Karpas-422 (cell line): ENCODE results near the gene TBX10. TPM values are rescaled to one million over a fixed set of nuclear protein-coding genes. Genes with fewer than 3 reads are reported as not detected.
"Not testable (repeated sequence)": the region's sequence is repeated elsewhere in the genome, so short reads cannot be mapped to it uniquely, and the experiment has no call there.

ENCODE experiments used
- DNase-seq: peaks from one replicate; pipeline ENCODE4 v3.0.0-alpha.2; 2015
- H2AFZ ChIP-seq: fragments of 200-600 bp; sonication (generic); 2 replicates; pipeline ENCODE4 v1.6.1; 2014; ENCODE audit warnings: antibody characterized with exemption, low read length, mixed read lengths
- H3K27ac ChIP-seq: fragments of 200-600 bp; sonication (generic); 2 replicates; pipeline ENCODE4 v1.5.1; 2014; ENCODE audit warnings: mild to moderate bottlenecking, low read length, moderate library complexity
- H3K27me3 ChIP-seq: fragments of 200-600 bp; sonication (generic); 2 replicates; pipeline ENCODE4 v1.6.1; 2014; ENCODE audit warnings: low read length, mixed read lengths
- H3K36me3 ChIP-seq: fragments of 200-600 bp; sonication (generic); 2 replicates; pipeline ENCODE4 v1.6.1; 2014; ENCODE audit warnings: low read length, mixed read lengths; ENCODE audit not compliant: insufficient read depth
- H3K4me1 ChIP-seq: fragments of 200-600 bp; sonication (generic); 2 replicates; pipeline ENCODE4 v1.6.1; 2014; ENCODE audit warnings: mild to moderate bottlenecking, low read length, mixed read lengths
- H3K4me2 ChIP-seq: fragments of 200-600 bp; sonication (generic); 2 replicates; pipeline ENCODE4 v1.6.1; 2014; ENCODE audit warnings: low read length, low read depth, mild to moderate bottlenecking; ENCODE audit not compliant: poor library complexity, severe bottlenecking
- H3K4me3 ChIP-seq: fragments of 200-600 bp; sonication (generic); 2 replicates; pipeline ENCODE4 v1.5.1; 2014; ENCODE audit warnings: mild to moderate bottlenecking, antibody characterized with exemption, low read length, mixed read lengths
- H3K79me2 ChIP-seq: fragments of 200-600 bp; sonication (generic); 2 replicates; pipeline ENCODE4 v1.6.1; 2014; ENCODE audit warnings: mild to moderate bottlenecking, low read length, mixed read lengths
- H3K9ac ChIP-seq: fragments of 200-600 bp; sonication (generic); 2 replicates; pipeline ENCODE4 v1.6.0; 2014; ENCODE audit warnings: low read length
- H3K9me2 ChIP-seq: fragments of 200-600 bp; sonication (generic), shearing (Covaris generic); replicated peaks from 2 replicates; pipeline ENCODE4 v1.6.0; 2014; ENCODE audit warnings: mild to moderate bottlenecking, low read length, moderate library complexity; ENCODE audit not compliant: insufficient read depth
- H3K9me3 ChIP-seq: fragments of 300-700, 200-600 bp; sonication (generic); 2 replicates; pipeline ENCODE4 v1.6.1; 2014; ENCODE audit warnings: low read length, mixed read lengths
- H4K20me1 ChIP-seq: fragments of 200-600 bp; sonication (generic); 2 replicates; pipeline ENCODE4 v1.6.1; 2014; ENCODE audit warnings: mild to moderate bottlenecking, antibody characterized with exemption, low read length, low read depth; ENCODE audit not compliant: insufficient read depth
- total RNA-seq: library from RNA; depleted of rRNA; stranded (reverse); fragments of >200 nt; shearing (Covaris generic); gene quantifications from 2 replicates; pipeline ENCODE4 v1.2.3, GENCODE V29; 2014; ENCODE audit warnings: low replicate concordance

The TBX10 gene
- total RNA-seq, 1 experiment from 2014 or later: not detected

DNA sequence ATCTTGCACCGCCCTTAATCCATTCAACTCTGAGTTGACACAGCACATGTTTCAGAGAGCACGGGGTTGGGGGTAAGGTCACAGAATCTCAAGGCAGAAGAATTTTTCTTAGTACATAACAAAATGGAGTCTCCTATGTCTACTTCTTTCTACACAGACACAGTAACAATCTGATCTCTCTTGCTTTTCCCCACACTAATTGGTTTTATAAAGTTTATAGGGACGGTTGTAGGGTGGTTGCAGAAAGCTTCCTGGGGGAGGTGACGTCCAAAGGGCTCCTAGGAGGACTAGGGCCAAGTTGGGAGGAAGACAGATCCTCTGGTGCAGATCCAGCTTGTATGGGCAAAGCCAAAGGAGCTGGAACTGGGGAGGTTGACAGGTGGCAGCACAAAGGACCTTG, 35.4 kb downstream of the TBX10 start:
- not testable (repeated sequence) for H3K4me2 ChIP-seq, H3K9me3 ChIP-seq, H3K9ac ChIP-seq, H3K36me3 ChIP-seq, DNase-seq, H3K27me3 ChIP-seq, H3K9me2 ChIP-seq, H3K4me3 ChIP-seq, H4K20me1 ChIP-seq, H3K27ac ChIP-seq, H2AFZ ChIP-seq
- H3K4me1 ChIP-seq: peaks cover 48% of the 10 kb centered on the region
- peaks cover 18% of the 10 kb centered on the region for H3K79me2 ChIP-seq

DNA sequence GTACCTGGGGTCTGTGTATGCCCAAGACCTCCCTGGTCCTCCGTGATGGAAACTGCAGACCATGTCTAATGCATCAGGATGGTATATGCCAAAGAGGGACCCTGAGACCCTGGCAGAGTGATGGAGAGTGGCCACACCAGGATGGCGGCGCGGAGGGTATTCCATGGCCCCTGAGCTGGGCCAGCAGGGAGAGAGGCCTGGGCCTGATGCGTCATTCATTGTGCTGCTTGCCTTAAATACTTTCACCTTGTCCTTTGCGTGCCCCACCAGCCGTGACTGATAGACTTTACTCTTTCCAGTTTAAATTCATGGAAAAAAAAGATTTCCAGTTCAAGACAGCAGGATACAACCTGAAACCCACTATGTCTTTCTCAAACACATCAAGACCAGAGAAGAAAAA, 38.5 kb downstream of the TBX10 start:
- Histone ChIP-seq H3K36me3 (no peaks in the 10 kb centered on the region), H3K9me3 (no peaks in the 10 kb centered on the region), H3K9ac (peak overlapping the region; percentile 59), H3K27me3 (no peaks in the 10 kb centered on the region), H2AFZ (peak overlapping the region; percentile 66; the same call in 1 of the 2 replicates), H3K9me2 (no peaks in the 10 kb centered on the region), H3K79me2 (no peaks in the 10 kb centered on the region), H3K4me3 (peak overlapping the region; percentile 59), H3K4me2 (peak overlapping the region; percentile 86), H4K20me1 (no peaks in the 10 kb centered on the region), H3K4me1 (peaks cover 32% of the 10 kb centered on the region), H3K27ac (peak overlapping the region; percentile 87)
- no peak for DNase-seq

DNA sequence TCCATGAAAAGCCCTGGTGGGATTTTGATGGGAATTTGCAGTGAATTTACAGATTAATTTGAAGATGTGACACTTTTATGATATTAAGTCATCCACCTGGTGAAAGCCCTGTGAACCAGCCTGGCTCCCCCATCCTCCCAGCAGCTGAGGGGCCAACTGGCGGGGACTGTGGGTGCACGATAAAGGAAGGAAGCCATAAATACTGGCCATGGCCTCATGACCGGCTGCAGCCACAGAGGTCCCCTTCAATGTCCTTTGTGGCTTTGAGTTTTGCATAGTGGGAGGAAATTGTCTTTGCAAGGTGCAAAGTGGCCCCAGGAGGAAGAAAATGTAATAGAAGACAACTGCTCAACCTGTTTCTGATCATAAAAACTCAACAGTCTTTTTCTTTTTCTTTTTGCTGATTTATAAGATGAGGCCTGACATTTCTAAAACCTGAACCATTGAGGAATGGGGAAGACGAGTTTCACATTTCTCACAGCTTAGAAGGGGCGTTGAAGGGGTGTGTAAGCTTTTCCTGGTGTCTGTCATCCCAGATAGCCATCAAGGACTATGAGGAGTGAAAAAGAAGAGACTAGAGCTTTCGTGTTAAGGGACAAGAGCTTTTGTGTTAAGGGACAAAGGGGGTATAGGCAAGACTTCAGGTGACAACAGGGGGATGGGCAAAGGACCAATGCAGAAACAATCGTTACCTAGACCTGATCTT, 39.1 kb downstream of the TBX10 start:
- DNase-seq: peak; percentile 80
- Histone ChIP-seq H3K9me2 (no peaks in the 10 kb centered on the region), H3K4me1 (peaks cover 28% of the 10 kb centered on the region), H2AFZ (peak overlapping the region; percentile 66; the same call in 1 of the 2 replicates), H3K9ac (peak overlapping the region; percentile 59), H3K27ac (peak overlapping the region; percentile 87), H3K27me3 (no peaks in the 10 kb centered on the region), H3K4me2 (peak overlapping the region; percentile 86), H3K4me3 (peak overlapping the region; percentile 59), H3K36me3 (no peaks in the 10 kb centered on the region), H4K20me1 (no peaks in the 10 kb centered on the region), H3K79me2 (no peaks in the 10 kb centered on the region), H3K9me3 (no peaks in the 10 kb centered on the region)

DNA sequence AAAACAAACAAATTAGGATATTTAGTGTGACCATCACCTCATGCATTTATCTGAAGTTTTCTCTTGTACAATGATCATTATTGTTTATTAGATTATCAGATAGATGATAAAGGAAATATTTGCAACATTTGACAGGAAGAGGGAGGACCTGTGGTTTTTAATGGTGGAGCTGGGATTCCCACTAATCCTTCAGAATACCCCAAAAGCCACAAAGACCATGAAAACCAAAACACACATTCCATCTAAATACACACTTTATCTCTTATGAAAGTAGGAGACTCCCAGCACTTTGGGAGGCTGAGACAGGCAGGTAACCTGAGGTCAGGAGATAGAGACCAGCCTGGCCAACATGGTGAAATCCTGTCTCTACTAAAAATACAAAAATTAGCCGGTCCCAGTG, 40.4 kb downstream of the TBX10 start:
- Histone ChIP-seq H2AFZ (no peak overlapping the region), H3K9me3 (no peaks in the 10 kb centered on the region), H3K36me3 (no peaks in the 10 kb centered on the region), H4K20me1 (no peaks in the 10 kb centered on the region), H3K4me1 (peaks cover 32% of the 10 kb centered on the region), H3K79me2 (no peaks in the 10 kb centered on the region), H3K27ac (no peak overlapping the region), H3K4me3 (no peak overlapping the region), H3K9me2 (no peaks in the 10 kb centered on the region), H3K27me3 (no peaks in the 10 kb centered on the region), H3K9ac (no peak overlapping the region), H3K4me2 (no peak overlapping the region)
- no peak for DNase-seq

DNA sequence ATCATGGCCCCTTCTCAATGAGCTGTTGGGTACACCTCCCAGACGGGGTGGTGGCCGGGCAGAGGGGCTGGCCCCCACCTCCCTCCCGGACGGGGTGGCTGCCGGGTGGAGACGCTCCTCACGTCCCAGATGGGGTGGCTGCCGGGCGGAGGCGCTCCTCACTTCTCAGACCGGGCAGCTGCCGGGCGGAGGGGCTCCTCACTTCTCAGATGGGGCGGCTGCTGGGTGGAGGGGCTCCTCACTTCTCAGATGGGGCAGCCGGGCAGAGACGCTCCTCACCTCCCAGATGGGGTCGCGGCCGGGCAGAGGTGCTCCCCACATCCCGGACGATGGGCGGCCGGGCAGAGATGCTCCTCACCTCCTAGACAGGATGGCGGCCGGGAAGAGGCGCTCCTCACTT, 41.6 kb downstream of the TBX10 start:
- H3K4me1 ChIP-seq: peaks cover 35% of the 10 kb centered on the region
- not testable (repeated sequence) for DNase-seq, H3K36me3 ChIP-seq, H3K79me2 ChIP-seq, H4K20me1 ChIP-seq, H3K4me2 ChIP-seq, H3K9me3 ChIP-seq, H3K4me3 ChIP-seq, H3K27ac ChIP-seq, H3K27me3 ChIP-seq, H3K9ac ChIP-seq, H2AFZ ChIP-seq, H3K9me2 ChIP-seq

DNA sequence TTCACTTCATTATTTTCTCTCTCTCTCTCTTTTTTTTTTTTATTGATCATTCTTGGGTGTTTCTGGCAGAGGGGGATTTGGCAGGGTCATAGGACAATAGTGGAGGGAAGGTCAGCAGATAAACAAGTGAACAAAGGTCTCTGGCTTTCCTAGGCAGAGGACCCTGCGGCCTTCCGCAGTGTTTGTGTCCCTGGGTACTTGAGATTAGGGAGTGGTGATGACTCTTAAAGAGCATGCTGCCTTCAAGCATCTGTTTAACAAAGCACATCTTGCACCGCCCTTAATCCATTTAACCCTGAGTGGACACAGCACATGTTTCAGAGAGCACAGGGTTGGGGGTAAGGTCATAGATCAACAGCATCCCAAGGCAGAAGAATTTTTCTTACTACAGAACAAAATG, 42.1 kb downstream of the TBX10 start:
- H3K27ac ChIP-seq, H3K79me2 ChIP-seq, H3K9ac ChIP-seq, DNase-seq, H3K36me3 ChIP-seq, H3K4me2 ChIP-seq, H3K27me3 ChIP-seq, H3K4me3 ChIP-seq, H3K9me3 ChIP-seq, H2AFZ ChIP-seq, H4K20me1 ChIP-seq, H3K9me2 ChIP-seq: not testable (repeated sequence)
- peaks cover 35% of the 10 kb centered on the region for H3K4me1 ChIP-seq

DNA sequence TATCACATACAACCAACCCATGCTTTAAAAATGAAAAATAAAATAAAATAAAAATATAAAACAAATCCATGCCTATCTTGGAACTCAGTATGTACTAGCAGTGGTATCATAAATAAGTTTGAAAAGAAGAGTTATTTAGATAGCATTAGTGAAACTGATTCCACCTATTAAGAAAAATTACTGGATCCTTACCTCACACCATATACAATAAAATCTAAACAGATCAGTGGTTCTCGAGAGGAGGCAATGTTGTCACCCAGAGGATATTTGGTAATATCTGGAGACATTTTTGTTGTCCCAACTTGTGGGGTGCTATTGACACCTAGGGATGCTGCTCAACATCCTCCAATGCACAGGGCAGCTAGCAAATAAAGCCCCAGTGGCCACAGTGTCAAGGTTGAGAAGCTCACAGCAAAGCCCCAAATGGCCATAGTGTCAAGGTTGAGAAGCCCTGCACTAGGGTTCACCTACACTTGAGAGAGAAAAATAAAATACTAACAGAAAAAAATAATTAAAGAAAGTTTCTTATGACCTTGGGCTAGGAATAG, 42.7 kb downstream of the TBX10 start:
- no peaks in the 10 kb centered on the region for H3K27me3 ChIP-seq
- H3K4me3 ChIP-seq: no peak overlapping the region
- H3K79me2 ChIP-seq: no peaks in the 10 kb centered on the region
- peaks cover 34% of the 10 kb centered on the region for H3K4me1 ChIP-seq
- no peak overlapping the region for H2AFZ ChIP-seq
- no peaks in the 10 kb centered on the region for H3K9me3 ChIP-seq
- no peak overlapping the region for H3K4me2 ChIP-seq
- no peak overlapping the region for H3K9ac ChIP-seq
- no peak overlapping the region for H3K27ac ChIP-seq
- DNase-seq: no peak
- H4K20me1 ChIP-seq: no peaks in the 10 kb centered on the region
- no peaks in the 10 kb centered on the region for H3K36me3 ChIP-seq
- H3K9me2 ChIP-seq: no peaks in the 10 kb centered on the region

DNA sequence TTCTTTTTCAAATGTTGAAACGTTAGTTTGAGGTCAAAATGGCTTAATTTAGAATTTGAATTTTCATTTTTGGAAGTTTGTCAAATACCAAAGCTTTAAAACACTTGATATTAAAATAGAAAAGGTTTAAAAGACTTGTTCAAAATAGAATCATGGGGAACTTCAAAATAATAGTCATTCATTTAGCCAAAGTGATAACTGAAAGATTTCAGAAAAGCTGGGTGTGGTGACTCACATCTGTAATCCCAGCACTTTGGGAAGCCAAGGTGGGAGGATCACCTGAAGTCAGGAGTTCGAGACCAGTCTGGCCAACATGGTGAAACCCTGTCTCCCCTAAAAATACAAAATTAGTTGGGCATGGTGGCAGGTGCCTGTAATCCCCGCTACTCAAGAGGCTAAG, 45.1 kb downstream of the TBX10 start:
- Histone ChIP-seq H3K36me3 (no peaks in the 10 kb centered on the region), H3K4me3 (no peak overlapping the region), H3K27me3 (no peaks in the 10 kb centered on the region), H3K27ac (no peak overlapping the region), H3K9me2 (no peaks in the 10 kb centered on the region), H3K9ac (no peak overlapping the region), H3K4me2 (peak overlapping the region; percentile 32), H3K4me1 (peaks cover 12% of the 10 kb centered on the region), H2AFZ (no peak overlapping the region), H3K79me2 (no peaks in the 10 kb centered on the region), H3K9me3 (no peaks in the 10 kb centered on the region), H4K20me1 (no peaks in the 10 kb centered on the region)
- DNase-seq: no peak
